Stimulated activated CD4-positive, alpha-beta T cell treated with anti-CD3 and anti-CD28 coated beads, Interleukin-15, amount 100 ng/mL, for 1 hour (primary cell): ENCODE measurements around the gene PROX2.
A peak's percentile ranks its signal among the peaks of the same experiment; 100 is the strongest.

Experiments used
- DNase-seq, 2 donors: peaks; one replicate each; pipeline ENCODE4 v3.0.0-alpha.2; 2020; ENCODE audit warnings: low read depth in 1 of 2, low spot score in 1 of 2

Gene PROX2

DNA sequence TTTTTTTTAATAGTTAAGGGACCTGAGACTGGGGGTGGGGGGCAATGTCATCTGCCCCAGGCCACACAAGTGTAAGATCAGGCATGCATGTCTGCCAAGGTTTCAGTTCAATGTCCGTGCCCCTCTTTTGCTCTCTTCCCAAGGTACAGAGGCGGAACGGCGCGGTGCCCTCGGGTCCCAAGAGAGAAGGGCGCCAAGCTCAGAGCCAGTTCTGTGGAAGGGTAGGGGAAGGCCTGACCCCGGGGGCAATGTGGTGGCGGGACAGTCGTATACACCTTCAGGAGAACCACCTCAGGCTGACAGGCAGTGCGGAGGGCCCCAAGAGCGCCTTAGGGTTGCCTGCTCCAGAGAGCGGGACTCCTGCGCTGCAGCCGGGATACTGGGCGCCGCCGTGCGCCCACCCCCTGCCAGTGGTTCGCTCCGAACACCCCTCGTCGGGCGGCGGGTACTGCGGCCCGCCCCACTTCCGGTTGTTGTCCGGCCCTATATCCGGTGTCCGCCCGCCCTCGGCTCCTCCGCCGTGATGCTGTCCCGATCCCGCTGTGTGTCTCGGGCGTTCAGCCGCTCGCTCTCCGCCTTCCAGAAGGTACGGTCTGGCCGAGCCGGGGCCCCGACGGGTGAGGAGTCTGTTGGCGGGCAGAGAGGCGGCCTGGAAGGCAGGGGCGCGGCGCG lies 5.6 kb upstream of the PROX2 start, which contains the start of gene DLST:
Gene DLST (plus strand): TSS at position 486 of the 672 bp plus-strand sequence. CDS start 38 bp downstream, at position 524.
- DNase-seq, result peak; percentile 76 to 84

DNA sequence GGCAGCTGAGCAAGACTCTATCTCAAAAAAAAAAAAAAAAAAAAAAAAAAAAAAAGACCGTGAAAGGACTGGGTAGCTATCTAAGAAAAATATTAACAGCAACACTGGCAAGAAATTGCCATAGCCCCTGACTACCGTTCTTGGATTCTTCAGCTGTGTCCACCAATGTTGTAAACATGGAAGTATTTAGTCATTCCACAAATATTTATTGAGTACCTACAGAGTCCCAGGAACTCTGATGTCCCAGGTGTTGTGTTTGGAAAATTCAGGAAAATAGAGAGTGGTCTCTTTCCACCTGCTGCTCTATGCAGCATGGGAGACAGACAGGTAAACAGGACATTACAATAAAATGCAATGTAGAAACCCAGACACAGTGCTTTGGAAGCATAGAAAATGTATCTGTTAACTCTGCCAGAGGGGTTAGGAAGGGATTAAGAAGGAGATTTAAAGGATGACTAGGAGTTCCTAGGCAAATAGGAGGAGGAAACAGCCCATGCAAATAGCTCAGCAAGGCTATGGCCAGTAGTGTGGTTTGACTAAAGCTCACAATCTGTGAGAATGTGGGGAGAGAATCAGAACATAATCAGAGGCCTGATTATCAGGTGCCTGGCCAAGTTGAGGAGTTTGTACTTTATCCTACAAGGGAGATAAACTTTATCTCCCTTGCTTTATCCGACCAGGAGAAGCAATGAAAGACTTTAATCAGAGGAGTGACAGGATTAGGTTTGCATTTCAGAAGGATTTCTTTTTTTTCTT lies 3.7 kb upstream of the PROX2 start:
- no peak for DNase-seq

DNA sequence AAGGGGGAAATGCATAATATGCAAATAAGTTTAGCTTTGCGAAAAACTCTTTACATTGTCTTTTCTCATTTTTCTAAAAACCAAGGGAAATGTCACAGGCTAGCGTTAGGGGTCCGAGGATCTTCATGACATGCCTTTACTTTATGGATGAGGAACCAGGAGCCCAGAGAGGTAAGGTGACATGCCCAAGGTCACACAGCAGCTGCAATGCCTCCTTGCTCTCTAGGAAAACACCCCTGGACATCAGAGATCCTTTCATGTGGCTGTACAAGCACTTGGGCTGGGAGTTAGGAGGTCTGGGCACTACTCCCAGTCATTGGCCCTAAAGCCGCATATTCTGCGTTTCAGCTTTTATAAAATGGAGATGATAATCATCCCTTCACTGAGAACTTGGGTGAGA lies 741 bp downstream of the PROX2 start:
- no peak for DNase-seq

DNA sequence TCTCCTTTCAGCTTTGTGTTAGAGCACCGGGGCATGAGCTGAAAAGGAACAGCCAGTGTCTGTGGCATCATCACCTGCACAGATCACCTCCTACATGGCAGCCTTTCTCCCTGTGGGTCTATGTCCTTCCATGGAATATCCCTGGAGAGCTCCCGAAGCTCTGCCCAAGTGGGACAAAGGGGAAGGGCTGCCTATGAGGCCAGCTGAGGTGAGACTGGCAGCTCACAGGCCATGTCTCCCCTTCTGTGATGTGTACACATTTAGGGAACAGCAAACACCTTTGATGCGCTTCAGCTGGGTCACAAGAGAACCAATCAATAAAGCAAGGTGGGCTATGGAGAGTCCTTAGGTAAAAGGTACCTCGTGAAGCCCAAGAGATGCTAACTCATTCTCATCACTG lies 4.1 kb downstream of the PROX2 start:
- no peak for DNase-seq

DNA sequence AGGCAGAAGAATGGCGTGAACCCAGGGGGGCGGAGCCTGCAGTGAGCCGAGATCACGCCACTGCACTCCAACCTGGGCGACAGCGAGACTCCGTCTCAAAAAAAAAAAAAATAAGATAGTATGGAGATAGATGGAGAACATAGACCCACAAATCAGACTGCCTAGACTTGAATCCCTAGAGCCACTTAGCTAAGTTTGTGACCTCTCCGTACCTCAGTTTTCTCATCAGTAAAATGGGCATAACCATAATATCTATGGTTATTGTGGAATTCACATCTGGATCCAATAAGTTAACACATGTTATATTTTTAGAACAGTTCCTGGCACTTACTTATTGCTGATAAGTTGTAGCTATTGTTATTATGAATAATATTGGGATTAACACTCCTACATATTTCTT lies 7.2 kb downstream of the PROX2 start:
- DNase-seq, result no peak

DNA sequence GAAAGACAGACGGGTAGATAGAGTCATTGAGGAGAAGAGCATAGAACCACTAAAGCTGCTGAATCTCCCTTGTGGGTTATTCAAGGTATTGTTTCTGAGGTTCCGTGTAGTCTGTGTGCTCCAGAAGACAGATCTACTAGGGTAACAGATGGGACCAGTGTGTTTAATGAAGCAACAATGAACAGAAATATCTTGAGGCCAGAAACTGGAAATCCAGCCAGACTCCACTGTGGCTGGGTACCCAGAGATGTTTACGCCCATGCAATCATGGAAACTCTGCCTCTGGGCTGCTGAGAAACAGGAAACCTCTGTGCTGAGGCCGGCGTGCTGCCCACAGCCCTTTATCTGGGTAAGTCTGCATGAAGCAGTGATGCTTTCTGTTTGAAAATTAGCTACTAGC lies 8.3 kb downstream of the PROX2 start:
- peak in 1 of 2 donors; percentile 29 for DNase-seq

- no peak for DNase-seq
Observed at GRCh38 chr14:74866708-74867389, 9.1 kb downstream of the PROX2 start.

DNA sequence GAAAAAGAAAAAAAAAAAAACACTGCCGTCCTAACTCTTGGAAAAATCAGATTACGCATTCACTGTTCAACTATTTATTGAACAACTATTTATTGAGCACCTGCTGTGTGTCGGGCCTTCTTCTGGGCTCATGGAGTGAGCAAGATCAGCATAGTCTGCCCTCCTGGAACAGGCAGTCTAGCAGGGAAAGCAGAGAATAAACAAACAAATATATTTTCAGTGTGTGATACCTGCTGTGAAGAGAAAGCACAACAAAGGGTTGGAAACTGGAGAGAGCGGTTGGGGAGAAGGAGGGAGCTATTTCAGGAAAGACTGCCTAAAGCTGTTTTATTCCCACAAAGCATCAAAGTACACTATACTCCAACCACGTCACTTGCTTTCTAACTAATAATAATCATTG lies 10.8 kb downstream of the PROX2 start:
- DNase-seq, result no peak

GRCh38 chr14:74864198-74864597 lies 11.7 kb downstream of the PROX2 start:
- DNase-seq, result no peak

- no peak for DNase-seq
Observed at GRCh38 chr14:74863274-74863673, 12.7 kb downstream of the PROX2 start.

- no peak for DNase-seq
Observed at GRCh38 chr14:74861734-74862090, 14.2 kb downstream of the PROX2 start.

- DNase-seq, result peak; percentile 82 to 86
Observed at GRCh38 chr14:74860899-74861733, 14.8 kb downstream of the PROX2 start.

DNA sequence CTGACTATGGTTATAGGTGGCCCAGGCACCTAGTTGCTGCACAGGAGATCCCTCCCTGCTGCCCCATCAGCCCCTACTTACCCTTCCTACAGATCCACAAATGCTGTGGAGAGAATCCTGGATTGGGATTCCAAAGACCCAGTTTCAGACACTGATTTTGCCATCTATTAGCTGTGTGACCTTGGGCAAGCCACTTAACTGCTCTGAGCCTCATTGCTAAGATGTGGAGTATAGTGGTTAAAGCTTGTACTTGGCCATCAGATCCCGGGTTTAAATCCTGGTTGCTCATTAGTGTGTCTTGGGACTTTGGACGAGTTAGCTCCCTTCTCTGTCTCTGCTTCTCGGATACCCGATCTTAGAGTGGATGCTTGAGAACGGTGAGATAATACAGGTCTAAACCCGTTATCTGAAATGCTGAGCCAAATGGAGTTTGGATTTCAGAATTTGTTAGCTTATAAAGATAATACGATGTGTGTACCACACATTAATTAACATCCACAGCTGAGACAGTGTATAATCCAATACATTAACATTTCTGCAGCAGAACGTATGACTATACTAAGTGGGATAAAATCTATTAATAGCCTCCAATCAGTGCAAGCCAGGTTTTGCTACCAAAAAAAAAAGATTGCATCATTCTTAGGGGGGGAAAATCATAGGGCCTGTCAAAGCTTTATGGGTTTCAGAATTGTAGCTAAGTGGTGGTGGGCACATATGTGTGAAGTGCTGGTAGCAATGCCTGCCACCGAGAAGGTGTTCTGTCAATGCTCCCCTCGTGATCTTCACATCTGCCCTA lies 16.0 kb downstream of the PROX2 start:
- no peak for DNase-seq

DNA sequence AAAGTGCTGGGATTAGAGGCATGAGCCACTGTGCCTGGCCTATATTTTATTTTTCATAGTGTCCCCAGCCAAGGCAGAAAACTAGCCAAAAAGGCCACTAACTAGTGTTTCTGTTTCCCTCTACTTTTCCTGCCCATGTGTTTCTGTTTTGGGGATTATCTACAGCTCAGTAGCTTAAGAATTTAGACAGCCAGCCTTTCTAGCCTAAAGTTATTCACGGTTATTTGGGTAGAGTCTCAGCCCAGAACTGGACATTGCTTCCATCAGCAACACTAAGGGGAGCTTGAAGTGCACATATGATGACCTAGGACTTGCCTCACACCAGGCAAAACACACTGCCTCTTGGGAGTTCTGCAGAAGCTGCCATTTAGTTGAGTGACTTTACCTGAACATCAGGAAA lies 17.9 kb downstream of the PROX2 start:
- no peak for DNase-seq

GRCh38 chr14:74856366-74856765 lies 19.6 kb downstream of the PROX2 start:
- DNase-seq, result no peak

DNA sequence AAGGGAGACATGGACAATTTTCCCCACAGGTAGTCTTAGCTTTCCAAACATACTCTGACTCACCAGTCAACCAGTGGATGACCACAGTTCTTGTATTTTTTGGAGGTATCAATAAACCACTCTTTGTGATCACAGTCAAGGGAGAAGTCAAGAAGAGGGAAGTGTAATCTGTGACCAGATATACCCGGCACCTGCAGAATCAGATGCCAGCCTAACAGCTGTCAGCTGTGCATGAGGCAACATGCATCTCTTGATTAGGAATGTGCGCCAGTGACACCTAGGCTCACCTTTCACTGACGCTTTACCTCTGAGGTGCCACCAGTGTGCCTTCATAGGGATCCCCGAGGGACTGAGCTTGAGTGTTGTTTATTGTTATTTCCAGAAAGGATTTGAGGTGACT lies 20.0 kb downstream of the PROX2 start:
- no peak for DNase-seq

DNA sequence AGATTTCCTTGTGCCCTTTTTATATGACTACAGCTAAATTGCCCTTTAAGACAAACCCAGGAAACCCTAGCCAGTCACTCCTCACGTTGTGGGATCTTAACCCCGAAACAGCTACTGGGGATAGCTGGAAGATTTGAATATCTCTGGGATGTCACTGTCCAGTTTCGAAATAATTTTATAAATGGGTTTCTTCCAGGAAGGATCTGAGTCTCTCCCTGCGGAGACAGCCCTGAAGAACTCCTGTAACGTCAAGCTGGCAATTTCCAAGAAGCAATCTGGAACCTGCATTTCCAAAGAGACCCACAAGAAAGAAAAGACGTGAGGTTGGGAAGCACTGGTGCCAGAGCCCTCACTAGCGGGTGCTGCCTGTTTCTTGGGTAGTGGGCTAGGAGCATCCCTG lies 20.9 kb downstream of the PROX2 start:
- DNase-seq, result no peak

DNA sequence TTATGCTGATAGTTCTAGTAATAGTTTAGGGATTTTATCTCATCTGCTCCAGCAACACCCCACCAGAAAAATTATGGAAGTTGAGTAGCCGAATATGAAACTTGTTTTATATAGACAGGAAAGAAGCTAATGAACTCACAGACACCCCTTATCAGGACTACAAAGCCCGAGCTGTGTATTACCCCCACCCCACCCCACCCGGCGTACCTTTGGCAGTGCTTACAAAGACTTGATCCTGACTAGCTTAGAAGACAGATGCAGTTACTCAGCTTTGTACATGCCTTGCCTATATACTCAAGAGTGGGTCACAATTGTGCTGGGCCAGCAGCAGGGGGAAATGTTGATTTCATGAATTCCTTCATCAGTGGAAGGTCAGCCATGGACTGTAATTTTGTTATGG lies 22.4 kb downstream of the PROX2 start:
- no peak for DNase-seq

GRCh38 chr14:74852922-74853530 lies 22.9 kb downstream of the PROX2 start:
- DNase-seq, result no peak

GRCh38 chr14:74848768-74849167 lies 27.2 kb downstream of the PROX2 start:
- DNase-seq, result no peak
